HAP-1 (cell line): ENCODE data around the gene SEC61B.
"Not testable (repeated sequence)": the region's sequence is repeated elsewhere in the genome, so short reads cannot be mapped to it uniquely, and the experiment has no call there.

Experiments used
- DNase-seq, 2 experiments: peaks; one replicate each; pipeline ENCODE4 v3.0.0-alpha.2; 2016 to 2020; ENCODE audit warnings: low spot score in 2 of 2
- H3K27me3 ChIP-seq: fragments of 250-450 bp; sonication (Bioruptor Pico); 2 replicates; pipeline ENCODE4 v1.5.1; 2020; ENCODE audit warnings: low read depth, mild to moderate bottlenecking, moderate library complexity
- H3K36me3 ChIP-seq: fragments of 250-450 bp; sonication (Bioruptor Pico); replicated peaks from 2 replicates; pipeline ENCODE4 v1.5.1; 2020; ENCODE audit warnings: mild to moderate bottlenecking
- H3K4me1 ChIP-seq: fragments of 250-450 bp; sonication (Bioruptor Pico); 2 replicates; pipeline ENCODE4 v1.5.1; 2020; ENCODE audit warnings: mild to moderate bottlenecking
- H3K4me3 ChIP-seq: fragments of 250-450 bp; sonication (Bioruptor Pico); 2 replicates; pipeline ENCODE4 v1.5.1; 2020; ENCODE audit warnings: mild to moderate bottlenecking, moderate library complexity
- H3K9me3 ChIP-seq: fragments of 250-450 bp; sonication (Bioruptor Pico); 2 replicates; pipeline ENCODE4 v1.5.1; 2020; ENCODE audit warnings: mild to moderate bottlenecking, moderate library complexity
- in situ Hi-C: fragments of 300-500 bp; cut with MboI; formaldehyde crosslinking; loops from 3 replicates; pipeline ENCODE4 v1.14.3; 2020; ENCODE audit warnings: low sequenced_read_pairs, inconsistent platforms, mixed read lengths

Gene SEC61B

GRCh38 chr9:99184475-99185347 lies 37.4 kb upstream of the SEC61B start:
- Histone ChIP-seq H3K36me3 (no peaks in the 10 kb centered on the region), H3K27me3 (peaks cover 13% of the 10 kb centered on the region), H3K9me3 (no peaks in the 10 kb centered on the region), H3K4me1 (no peaks in the 10 kb centered on the region), H3K4me3 (no peak overlapping the region)
- in situ Hi-C loops, result loop anchor here (25.0 kb wide), 2 partner anchors 828 to 1403 kb away; partner anchors contain the start of gene CAVIN4
- DNase-seq, result peak; percentile 67 to 89

DNA sequence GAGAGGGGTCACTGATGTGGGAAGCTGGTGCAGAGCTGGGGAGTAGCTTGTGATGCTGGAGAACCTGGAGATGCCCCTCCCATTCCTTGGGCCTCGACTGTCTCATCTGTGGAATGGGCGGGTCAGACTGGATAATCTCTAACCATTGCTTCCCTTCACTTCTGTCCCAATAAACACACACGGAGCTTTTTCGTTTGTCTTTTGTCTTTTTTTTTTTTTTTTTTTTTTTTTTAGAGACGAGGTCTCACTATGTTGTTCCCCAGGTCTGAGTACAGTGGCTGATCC lies 36.8 kb upstream of the SEC61B start:
- H3K4me1 ChIP-seq, result no peaks in the 10 kb centered on the region
- no peaks in the 10 kb centered on the region for H3K9me3 ChIP-seq
- in situ Hi-C loops, result loop anchor here (25.0 kb wide), 2 partner anchors 827 to 1402 kb away; partner anchors contain the start of gene CAVIN4

DNA sequence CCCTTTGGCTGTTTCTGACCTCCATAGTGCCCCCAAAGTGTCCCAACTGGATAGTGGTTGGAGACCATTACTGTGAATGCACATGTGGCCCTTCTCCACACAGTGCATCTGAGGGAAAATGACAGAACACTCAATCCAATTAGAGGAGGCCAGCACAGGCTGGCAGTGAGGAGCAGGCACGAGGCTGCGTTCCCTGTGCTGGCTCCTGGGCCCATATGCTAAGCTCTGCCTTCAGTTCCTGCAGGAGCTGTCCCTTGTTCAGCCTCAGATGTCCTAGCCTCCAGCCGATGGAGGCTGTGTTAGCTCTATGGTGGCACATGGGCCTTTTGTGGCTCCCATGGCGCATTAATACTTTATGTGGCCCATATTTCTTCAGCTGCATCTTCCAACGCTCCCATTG lies 36.1 kb upstream of the SEC61B start:
- no peaks in the 10 kb centered on the region for H3K36me3 ChIP-seq
- H3K4me3 ChIP-seq, result no peak overlapping the region
- H3K27me3 ChIP-seq, result peaks cover 13% of the 10 kb centered on the region
- in situ Hi-C loops, result loop anchor here (25.0 kb wide), 2 partner anchors 826 to 1401 kb away; partner anchors contain the start of gene CAVIN4
- DNase-seq, result no peak
- H3K4me1 ChIP-seq, result no peaks in the 10 kb centered on the region
- H3K9me3 ChIP-seq, result no peaks in the 10 kb centered on the region

More for the DNA sequence above, 36.8 kb upstream of the SEC61B start:
- no peak overlapping the region for H3K4me3 ChIP-seq
- peaks cover 13% of the 10 kb centered on the region for H3K27me3 ChIP-seq
- H3K36me3 ChIP-seq, result no peaks in the 10 kb centered on the region
- DNase-seq, result no peak

GRCh38 chr9:99187311-99187710 lies 34.8 kb upstream of the SEC61B start:
- no peak for DNase-seq
- H3K4me3 ChIP-seq, result no peak overlapping the region
- H3K36me3 ChIP-seq, result no peaks in the 10 kb centered on the region
- H3K9me3 ChIP-seq, result no peaks in the 10 kb centered on the region
- no peaks in the 10 kb centered on the region for H3K4me1 ChIP-seq
- peaks cover 13% of the 10 kb centered on the region for H3K27me3 ChIP-seq
- in situ Hi-C loops, result loop anchor here (25.0 kb wide), 2 partner anchors 825 to 1400 kb away; partner anchors contain the start of gene CAVIN4

- Histone ChIP-seq H3K4me3 (no peak overlapping the region), H3K36me3 (no peaks in the 10 kb centered on the region), H3K9me3 (no peaks in the 10 kb centered on the region), H3K4me1 (no peaks in the 10 kb centered on the region), H3K27me3 (peaks cover 20% of the 10 kb centered on the region)
- in situ Hi-C loops, result loop anchor here (25.0 kb wide), 2 partner anchors 823 to 1398 kb away; partner anchors contain the start of gene CAVIN4
- no peak for DNase-seq
Observed at GRCh38 chr9:99189186-99189585, 32.9 kb upstream of the SEC61B start.

DNA sequence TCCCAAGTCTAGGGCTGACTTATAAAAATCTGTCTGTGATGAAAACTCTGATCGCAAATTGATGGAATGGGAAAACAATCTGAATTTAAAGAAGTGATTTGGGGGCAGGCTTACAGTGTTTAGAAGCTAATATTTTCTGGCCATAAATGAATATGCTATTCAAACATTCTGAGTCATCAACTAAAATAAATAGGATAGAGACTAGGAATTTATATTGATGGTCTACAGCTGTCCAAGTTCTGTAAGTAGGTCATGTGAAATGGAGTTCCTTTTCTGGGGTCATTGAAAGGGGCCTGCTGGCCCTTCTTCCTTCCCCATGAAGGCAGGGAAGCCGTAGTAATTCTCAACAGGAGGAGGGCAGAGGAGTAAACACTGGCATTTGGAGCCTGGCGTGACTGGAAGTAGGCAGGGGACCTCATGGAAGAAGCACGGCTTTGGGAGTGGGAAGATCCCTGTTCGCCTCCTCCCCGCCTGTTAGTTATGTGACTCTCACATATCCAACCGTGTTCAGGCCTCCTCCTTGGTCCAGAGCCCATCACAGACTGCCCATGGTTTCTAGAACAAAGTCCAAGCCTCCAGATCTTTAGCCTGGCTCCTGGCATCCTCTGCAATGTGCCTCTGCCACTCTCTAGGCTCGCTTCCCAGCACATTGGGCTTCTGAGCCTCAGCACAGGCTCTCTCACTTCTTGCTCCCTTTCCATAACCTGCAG lies 32.0 kb upstream of the SEC61B start:
- no peaks in the 10 kb centered on the region for H3K9me3 ChIP-seq
- in situ Hi-C loops, result loop anchor here (25.0 kb wide), 2 partner anchors 822 to 1397 kb away; partner anchors contain the start of gene CAVIN4
- no peak for DNase-seq
- no peaks in the 10 kb centered on the region for H3K4me1 ChIP-seq
- H3K27me3 ChIP-seq, result peaks cover 23% of the 10 kb centered on the region
- no peaks in the 10 kb centered on the region for H3K36me3 ChIP-seq
- H3K4me3 ChIP-seq, result no peak overlapping the region

DNA sequence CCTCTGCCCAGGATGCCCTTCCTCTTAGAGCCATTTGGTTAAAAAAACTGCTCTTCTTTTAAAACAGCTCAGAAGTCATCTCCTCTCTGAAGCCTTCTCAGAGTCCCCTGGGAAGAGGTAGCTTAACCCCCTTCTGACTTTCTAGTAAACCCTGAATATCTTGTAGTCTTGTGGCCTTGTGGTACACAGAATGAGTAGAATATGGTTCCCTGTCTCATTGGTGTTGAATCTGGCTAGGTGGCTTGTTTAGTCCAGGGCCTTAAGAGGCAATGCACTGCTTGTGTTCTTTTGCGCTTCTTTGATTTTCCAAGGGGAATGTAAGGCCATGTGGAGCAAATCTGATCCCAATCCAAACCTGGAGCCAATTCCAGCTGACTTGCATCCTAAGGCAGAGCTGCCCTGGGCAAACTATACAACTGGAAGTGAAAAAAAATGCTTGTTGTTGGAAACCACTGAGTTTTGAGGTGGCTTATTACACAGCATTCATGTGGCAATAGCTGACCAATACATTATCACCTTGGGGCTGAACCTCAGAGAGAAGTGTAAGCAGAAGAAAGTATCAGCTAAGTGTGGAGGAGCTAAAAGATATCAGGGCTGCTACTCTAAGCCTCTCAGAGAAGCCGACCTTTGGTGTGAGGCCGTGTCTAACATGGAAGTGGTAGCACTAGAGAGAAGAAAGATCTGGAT lies 31.3 kb upstream of the SEC61B start:
- H3K4me3 ChIP-seq, result no peak overlapping the region
- no peaks in the 10 kb centered on the region for H3K9me3 ChIP-seq
- H3K4me1 ChIP-seq, result no peaks in the 10 kb centered on the region
- no peaks in the 10 kb centered on the region for H3K36me3 ChIP-seq
- H3K27me3 ChIP-seq, result peaks cover 23% of the 10 kb centered on the region
- DNase-seq, result no peak
- in situ Hi-C loops, result loop anchor here (25.0 kb wide), 2 partner anchors 822 to 1397 kb away; partner anchors contain the start of gene CAVIN4

DNA sequence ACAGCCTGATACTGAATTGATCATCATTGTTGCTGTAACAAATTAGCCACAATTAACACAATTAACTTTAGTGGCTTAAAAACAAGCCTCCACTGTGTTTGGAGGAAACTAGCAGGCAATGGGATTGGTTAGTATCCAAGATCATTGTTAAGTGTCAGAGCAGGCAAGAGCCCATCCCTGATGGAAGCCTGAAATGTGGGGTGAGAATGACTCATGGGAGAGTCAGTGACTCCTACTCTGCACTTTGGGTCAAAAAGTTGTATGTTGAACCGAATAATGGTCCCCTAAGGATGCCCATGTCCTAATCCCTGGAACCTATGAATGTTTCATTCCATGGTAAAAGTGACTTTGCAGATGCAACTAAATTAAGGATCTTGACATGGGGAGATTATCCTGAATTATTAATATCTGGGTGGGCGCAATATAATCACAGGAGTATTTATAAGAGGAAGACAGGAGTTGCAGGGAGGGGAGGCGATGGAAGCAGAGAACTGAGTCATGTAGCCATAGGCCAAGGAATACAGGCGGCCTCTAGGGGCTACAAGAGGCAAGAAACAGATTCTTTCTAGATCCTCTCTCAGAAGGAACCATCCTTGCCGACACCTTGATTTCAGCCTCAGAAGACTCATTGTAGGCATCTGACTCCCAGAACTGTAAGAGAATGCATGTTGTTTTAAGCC lies 29.2 kb upstream of the SEC61B start:
- H3K36me3 ChIP-seq, result no peaks in the 10 kb centered on the region
- in situ Hi-C loops, result loop anchor here (25.0 kb wide), 2 partner anchors 819 to 1394 kb away; partner anchors contain the start of gene CAVIN4
- H3K9me3 ChIP-seq, result no peaks in the 10 kb centered on the region
- no peak overlapping the region for H3K4me3 ChIP-seq
- H3K4me1 ChIP-seq, result peaks cover 3% of the 10 kb centered on the region; the same call in 1 of the 2 replicates
- peaks cover 18% of the 10 kb centered on the region for H3K27me3 ChIP-seq
- DNase-seq, result no peak

GRCh38 chr9:99193466-99193821 lies 28.6 kb upstream of the SEC61B start:
- Histone ChIP-seq H3K27me3 (peaks cover 16% of the 10 kb centered on the region), H3K9me3 (no peaks in the 10 kb centered on the region), H3K4me3 (no peak overlapping the region), H3K36me3 (no peaks in the 10 kb centered on the region), H3K4me1 (peaks cover 3% of the 10 kb centered on the region; the same call in 1 of the 2 replicates)
- in situ Hi-C loops, result loop anchor here (25.0 kb wide), 2 partner anchors 819 to 1394 kb away; partner anchors contain the start of gene CAVIN4
- DNase-seq, result no peak

DNA sequence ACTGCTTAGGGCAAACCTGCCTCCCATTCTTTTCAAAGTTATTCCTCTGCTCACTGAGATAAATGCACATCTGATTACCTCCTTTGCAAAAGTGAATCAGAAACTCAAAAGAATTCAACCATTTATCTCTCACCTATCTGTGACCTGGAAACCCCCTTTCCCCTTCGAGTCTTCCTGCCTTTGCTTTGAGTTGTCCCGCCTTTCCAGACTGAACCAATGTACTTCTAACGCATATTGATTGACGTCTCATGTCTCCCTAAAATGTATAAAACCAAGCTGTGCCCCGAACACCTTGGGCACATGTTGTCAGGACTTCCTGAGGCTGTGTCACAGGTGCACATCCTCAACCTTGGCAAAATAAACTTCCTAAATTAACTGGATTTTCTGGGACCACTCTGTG lies 25.6 kb upstream of the SEC61B start:
- not testable (repeated sequence) for DNase-seq, H3K4me1 ChIP-seq, H3K36me3 ChIP-seq, H3K4me3 ChIP-seq, H3K9me3 ChIP-seq
- in situ Hi-C loops, result loop anchor here (25.0 kb wide), 2 partner anchors 816 to 1391 kb away; partner anchors contain the start of gene CAVIN4
- H3K27me3 ChIP-seq, result peaks cover 15% of the 10 kb centered on the region

GRCh38 chr9:99197124-99197630 lies 24.9 kb upstream of the SEC61B start:
- H3K9me3 ChIP-seq, result no peaks in the 10 kb centered on the region
- DNase-seq, result no peak
- no peak overlapping the region for H3K4me3 ChIP-seq
- peaks cover 15% of the 10 kb centered on the region for H3K27me3 ChIP-seq
- H3K4me1 ChIP-seq, result peaks cover 16% of the 10 kb centered on the region
- no peaks in the 10 kb centered on the region for H3K36me3 ChIP-seq
- in situ Hi-C loops, result loop anchor here (25.0 kb wide), 2 partner anchors 815 to 1390 kb away; partner anchors contain the start of gene CAVIN4

DNA sequence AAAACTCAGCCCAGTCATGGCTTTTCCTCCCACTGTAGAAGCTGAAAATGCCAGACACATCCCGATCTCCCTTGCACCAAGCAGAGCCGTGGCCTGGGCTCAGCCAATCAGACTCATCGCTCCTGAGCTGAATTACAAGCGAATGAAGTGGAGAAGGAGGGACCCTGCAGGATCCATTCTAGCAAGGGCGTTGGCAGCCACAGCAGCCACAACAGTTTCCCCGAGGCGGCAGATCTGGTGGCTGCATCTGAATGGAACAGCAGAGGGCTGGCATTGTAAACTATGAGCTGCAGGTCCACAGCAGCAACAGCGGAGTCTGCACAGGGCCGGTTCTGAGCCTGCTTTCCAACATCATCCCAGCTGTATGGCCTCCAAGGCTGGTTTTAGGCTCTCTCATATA lies 24.1 kb upstream of the SEC61B start:
- Histone ChIP-seq H3K4me3 (no peak overlapping the region), H3K4me1 (peaks cover 20% of the 10 kb centered on the region), H3K9me3 (no peaks in the 10 kb centered on the region), H3K36me3 (no peaks in the 10 kb centered on the region), H3K27me3 (peaks cover 15% of the 10 kb centered on the region)
- in situ Hi-C loops, result loop anchor here (25.0 kb wide), 2 partner anchors 814 to 1389 kb away; partner anchors contain the start of gene CAVIN4
- peak in 1 of 2 experiments; percentile 25 for DNase-seq
